GM12892 (cell line): Measurements from ENCODE around the gene SUGT1.

ENCODE experiments used
- POLR2A ChIP-seq: IDR thresholded peaks from 2 replicates; pipeline ENCODE4 v1.6.1; 2011; ENCODE audit warnings: low read depth, low read length, control low read depth
- POLR2AphosphoS5 ChIP-seq: IDR thresholded peaks from 2 replicates; pipeline ENCODE4 v1.6.1; 2011; ENCODE audit warnings: low read depth, low read length, control low read depth
- TAF1 ChIP-seq: IDR thresholded peaks from 2 replicates; pipeline ENCODE4 v1.6.1; 2011; ENCODE audit warnings: low read depth, mild to moderate bottlenecking, control low read depth, low read length, borderline replicate concordance

DNA sequence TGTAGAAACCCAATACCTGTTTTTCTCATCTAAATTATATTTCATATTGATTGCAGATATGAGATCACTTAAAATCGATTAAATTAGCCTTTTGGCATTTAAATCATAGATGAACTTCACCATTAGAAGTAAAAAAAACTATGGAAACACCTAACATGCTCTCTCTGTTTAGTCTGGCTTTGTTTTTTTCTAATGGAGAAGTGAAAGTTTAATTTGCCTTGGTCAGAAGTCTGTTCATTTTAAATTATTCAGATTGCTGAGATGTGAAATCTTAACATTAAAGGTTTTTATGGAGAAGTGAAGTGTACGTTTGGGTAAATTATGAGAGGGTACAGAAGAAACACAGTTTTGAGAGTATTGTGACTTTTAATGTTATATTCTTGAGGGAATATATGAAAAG, 6.7 kb downstream of the SUGT1 start:
- TF ChIP-seq POLR2A (no peak), TAF1 (no peak), POLR2AphosphoS5 (no peak)
